DMS153 treated with DMSO at 0.1 percent for 48 hours (cell line): ENCODE measurements around the gene PTGES3L.
"Not testable (repeated sequence)": the region's sequence is repeated elsewhere in the genome, so short reads cannot be mapped to it uniquely, and the experiment has no call there.

Experiments used
- DNase-seq: peaks from one replicate; lab custom pipeline; 2025; ENCODE audit not compliant: unreplicated experiment; lab: John Stamatoyannopoulos, UW

The PTGES3L gene

GRCh38 chr17:42922294-42922693 is 57.6 kb downstream of the PTGES3L start:
- no peak for DNase-seq

- DNase-seq = peak; percentile 18
Measured at GRCh38 chr17:42920922-42921321, 59.0 kb downstream of the PTGES3L start.

- no peak for DNase-seq
Measured at GRCh38 chr17:42920106-42920900, 59.6 kb downstream of the PTGES3L start.

GRCh38 chr17:42919522-42920077 is 60.3 kb downstream of the PTGES3L start:
- not testable (repeated sequence) for DNase-seq

- peak; percentile 40 for DNase-seq
Measured at GRCh38 chr17:42918902-42919521, 60.9 kb downstream of the PTGES3L start.
